ENCODE results near the gene AVEN.

AVEN gene

GRCh38 chr15:33915571-33916407 lies 123.2 kb downstream of the AVEN start:
- DNase-seq: no peak

GRCh38 chr15:33913459-33913858 lies 125.5 kb downstream of the AVEN start:
- no peak for DNase-seq

DNA sequence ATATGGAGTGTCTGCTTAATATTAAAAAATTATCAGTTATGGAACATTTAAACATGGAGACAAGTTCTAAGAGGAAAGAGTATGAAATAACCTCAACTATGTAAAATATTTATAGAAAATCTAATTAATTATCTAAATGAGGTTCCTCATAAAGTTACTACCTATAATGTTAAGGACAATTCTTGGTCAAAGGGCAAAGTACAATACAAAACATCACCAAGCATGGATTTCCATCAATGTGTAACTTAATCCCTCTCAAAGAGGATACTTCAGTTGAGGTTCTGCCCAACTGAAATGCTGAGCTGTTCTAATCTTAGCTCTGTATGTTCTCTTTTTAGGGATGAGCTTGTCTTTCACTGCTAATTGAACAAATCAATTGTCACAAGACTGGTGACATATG lies 126.7 kb downstream of the AVEN start:
- DNase-seq: no peak

- DNase-seq: no peak
These were observed 128.3 kb downstream of the AVEN start for GRCh38 chr15:33910741-33911140.

DNA sequence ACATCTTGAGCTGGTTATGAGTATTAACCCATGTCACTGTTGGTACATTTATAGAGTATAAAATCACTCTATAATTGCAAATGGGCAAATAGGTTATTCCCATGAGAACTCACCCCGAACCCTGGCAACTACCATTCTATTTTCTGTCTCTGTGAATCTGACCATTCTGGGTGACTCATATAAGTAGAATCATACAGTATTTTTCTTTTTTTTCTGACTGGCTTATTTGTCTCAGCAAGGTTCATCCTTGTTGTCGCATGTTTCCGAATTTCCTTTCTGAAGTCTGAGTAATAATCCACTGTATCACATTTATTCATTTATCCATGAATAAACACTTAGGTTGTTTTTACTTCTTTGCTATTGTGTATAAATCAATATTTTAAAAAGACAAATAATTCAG lies 130.6 kb downstream of the AVEN start:
- no peak for DNase-seq

DNA sequence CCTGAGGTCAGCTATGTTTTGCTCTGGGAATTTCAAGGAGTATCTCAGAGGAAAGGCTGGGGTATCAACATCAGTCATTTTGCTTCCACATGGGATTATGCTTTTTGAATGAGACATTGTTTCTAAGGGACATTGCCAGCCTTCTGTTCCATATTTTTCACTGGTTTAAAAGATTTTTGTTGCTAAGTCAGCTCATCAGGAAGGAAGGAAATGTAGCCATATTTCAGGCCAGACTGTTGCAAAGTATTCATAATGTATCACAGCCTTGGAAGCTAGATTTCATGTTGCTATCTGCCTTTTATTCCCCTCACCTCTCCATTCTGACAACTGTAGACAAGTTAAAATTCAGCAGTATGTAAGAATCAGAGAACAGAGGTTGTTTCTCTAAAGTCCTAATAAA lies 131.7 kb downstream of the AVEN start:
- no peak for DNase-seq

GRCh38 chr15:33903661-33904060 lies 135.3 kb downstream of the AVEN start:
- no peak for DNase-seq

DNA sequence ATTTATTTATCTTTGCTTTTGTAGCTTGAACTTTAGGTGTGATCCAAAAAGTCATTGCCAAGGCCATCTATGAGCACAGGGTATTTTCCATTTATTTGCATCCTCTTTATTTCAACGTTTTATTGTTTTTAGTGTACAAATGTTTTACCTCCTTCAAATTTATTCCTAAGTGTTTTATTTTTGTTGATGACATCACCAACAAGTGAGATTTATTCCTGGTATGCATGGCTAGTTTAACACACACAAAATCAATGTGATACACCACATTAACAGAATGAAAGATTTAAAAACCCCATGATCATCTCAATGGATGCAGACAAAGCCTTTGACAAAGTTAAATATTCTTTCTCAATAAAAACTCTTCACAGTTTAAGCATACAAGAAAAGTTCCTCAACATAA lies 137.0 kb downstream of the AVEN start:
- no peak for DNase-seq

DNA sequence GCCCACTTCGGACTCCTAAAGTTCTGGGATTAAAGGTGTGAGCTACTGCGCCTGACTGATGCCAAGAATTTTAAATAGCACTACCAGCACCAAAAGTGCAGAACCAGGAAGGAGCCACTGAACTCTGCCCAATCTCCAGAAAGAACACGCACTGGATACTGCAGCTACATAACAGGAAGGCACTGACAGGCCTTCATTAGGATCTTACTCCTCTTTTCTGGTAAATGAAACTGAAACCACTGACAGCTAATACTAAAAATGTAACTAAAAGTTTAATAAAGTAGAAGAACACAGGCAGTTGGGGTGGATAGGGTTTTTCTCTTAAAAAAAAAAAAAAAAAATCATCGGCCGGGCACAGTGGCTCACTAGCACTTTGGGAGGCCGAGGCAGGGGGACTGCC lies 144.8 kb downstream of the AVEN start:
- DNase-seq: no peak

DNA sequence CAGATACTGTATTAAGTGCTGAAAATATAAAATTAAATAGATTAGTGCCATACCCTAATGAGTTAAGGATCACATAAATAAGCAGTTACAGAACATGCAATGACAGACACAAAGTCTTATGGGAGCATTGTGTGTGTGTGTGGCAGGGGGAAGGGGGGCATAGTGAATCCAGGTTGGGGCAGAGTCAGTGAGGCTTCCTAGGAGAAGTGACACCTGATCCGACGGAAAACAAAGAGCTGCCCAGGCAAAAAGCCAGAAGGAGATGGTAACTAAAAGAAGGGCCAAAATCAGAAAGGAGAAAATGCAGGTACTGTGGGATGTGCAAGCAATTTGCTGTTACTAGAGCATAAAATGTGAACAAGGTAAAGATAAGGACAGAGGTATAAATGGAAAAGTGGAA lies 150.8 kb downstream of the AVEN start:
- no peak for DNase-seq

DNA sequence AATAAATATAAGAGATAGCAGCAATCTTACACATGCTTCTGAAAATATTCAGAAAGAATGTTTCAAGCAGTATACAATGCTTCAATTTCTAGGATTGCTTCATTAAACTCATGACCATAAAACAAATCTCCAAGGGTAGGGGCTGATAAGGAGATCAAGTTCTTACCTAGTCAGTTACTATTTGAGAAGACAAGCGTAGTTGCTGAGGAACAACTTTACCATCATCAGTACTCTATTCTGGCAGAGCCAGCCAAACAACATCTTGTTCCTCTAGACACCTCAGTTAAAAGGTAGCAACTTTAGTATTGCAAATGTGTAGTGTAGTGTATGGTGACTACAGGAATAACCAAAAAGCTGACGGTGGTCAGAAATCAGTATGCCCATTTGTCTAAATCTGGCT lies 156.1 kb downstream of the AVEN start:
- no peak for DNase-seq

DNA sequence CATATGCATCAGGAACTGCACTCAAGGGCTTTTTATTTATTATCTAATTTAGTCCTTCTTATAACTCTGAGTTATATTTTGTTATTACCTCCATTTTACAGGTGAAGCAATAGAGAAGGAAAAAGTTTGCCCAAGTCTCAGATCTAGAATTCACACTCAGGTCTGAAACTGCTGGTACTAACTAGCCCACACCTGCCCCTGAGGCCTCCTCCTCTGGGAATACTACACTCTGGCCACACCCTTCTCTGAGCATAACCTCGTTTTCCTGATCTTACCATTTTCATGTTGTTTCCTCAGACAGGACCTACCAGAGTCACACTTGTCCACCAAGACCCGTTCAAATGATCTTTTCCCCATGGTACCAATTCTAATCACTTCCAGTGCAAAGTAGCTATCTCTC lies 164.8 kb downstream of the AVEN start:
- no peak for DNase-seq

GRCh38 chr15:33872416-33873106 lies 166.4 kb downstream of the AVEN start:
- DNase-seq: peak in 1 of 51 donors; percentile 0

GRCh38 chr15:33871980-33872379 lies 167.0 kb downstream of the AVEN start:
- DNase-seq: peak in 2 of 51 donors; percentile 1 to 2

GRCh38 chr15:33866101-33866737 lies 172.8 kb downstream of the AVEN start:
- no peak for DNase-seq

- DNase-seq: no peak
These were observed 173.6 kb downstream of the AVEN start for GRCh38 chr15:33865416-33865815.

DNA sequence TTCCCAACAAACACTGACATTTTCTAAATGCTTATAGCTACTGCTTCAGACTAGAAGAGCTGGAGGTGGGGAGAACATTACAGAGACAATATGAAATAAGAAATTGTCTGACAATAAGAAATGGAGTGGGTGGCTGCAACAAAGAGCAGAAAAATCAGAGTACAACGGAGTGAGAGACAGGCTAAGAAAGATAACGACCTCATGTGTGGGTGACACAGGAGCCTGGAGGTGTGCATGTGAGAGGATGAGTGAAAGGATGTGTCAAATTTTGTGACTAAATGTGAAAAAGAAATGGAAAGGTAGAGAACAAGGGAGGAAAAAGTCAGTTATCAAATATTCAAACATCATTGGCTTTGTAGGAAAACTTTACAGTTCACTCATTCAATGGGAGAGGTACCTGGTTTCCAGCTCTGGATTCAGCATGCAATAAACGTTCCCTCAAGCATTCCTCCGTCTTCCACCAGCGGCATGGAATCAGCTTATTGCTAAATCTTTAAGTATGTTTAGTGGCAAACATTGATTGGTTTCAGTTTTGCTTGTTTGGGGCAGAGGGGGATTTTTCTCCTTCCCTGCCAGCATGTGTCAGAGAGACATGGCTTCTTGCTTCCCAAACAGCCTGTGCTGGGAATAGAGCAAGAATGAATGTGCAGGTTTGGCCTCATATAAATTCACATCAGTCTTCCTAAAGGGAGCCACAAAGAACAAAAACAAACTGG lies 174.5 kb downstream of the AVEN start:
- DNase-seq: peak in 1 of 51 donors; percentile 53

DNA sequence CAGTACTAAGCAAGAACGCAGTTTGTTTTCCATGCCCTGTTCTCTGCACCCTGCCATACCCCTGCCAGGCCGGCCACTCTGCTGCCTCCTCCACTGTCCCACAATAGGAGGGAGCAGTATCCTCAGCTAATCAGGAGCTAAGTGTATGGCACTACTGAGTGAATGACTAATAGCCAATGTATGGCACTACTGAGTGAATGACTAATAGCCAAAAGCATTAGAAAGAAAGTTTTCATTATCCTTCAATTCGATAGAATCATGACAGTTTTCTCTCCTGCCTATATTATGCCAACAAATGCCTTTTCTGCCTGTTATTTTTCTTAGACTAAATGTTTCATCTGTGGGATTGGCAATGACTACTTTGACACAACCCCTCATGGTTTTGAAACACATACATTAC lies 178.2 kb downstream of the AVEN start:
- DNase-seq: no peak

- no peak for DNase-seq
These were observed 178.9 kb downstream of the AVEN start for GRCh38 chr15:33859992-33860545.

- no peak for DNase-seq
These were observed 180.2 kb downstream of the AVEN start for GRCh38 chr15:33858836-33859235.

DNA sequence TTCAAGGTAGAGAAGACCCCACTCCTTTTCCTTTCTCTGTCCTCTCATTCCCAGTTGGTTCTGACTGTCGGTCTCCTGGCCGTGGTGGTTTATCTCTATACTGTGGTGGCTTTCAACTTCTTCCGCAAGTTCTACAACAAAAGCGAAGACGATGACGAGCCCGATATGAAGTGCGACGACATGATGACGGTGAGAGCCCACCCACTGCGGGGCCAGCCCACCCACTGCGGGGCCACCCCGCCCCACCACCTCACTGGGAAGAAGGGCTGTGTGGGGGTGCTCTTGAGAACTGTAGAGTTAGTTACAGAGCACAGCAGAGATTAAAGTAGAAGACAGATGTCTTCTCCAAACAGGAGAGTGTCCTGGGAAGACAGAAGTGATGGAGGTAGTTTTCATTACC lies 181.3 kb downstream of the AVEN start:
- no peak for DNase-seq

DNA sequence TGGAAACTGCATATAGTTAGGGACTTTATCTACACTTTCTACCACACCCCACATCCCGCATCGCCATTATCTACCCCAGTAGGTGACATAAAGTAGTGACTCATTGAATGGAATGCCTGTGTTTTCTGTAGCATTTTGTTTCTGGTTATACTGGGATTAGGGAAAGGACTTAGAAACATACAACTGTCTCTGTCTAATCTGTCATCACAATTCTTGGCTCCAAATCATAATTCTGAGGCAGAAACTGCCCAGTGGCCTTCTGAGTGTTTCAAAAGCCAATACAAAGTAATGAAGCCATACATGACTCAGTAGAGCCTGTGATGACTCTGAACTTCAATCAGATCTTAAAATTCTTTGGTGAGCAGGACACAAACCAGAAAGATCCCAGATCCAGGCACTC lies 186.4 kb downstream of the AVEN start:
- no peak for DNase-seq
